IMR-90 (cell line): ENCODE results near the gene CACNA2D3. TPM values are rescaled to one million over a fixed set of nuclear protein-coding genes. Genes with fewer than 3 reads are reported as not detected.

Experiments used
- ATAC-seq: fragments of 200-7000 bp; cut with Tn5 transposase; 2 replicates; pipeline ENCODE4 v1.9.1; 2020; ENCODE audit warnings: low read depth, mild to moderate bottlenecking, moderate library complexity
- BruUV-seq: library from RNA; stranded (reverse); fragments of 400-500 nt; replicated peaks from 2 replicates; lab custom pipeline; 2021; lab: Mats Ljungman, UMichigan
- CTCF ChIA-PET: fragments of 300-600 bp; formaldehyde crosslinking; extraction: SDS; loops from one replicate; lab custom pipeline; 2021; ENCODE audit warnings: antibody characterized with exemption; lab: Yijun Ruan, JAX
- POLR2A ChIA-PET: fragments of 300-600 bp; sonication (Branson Sonifier 250); formaldehyde crosslinking; loops from one replicate; lab custom pipeline; 2022; ENCODE audit warnings: antibody characterized with exemption; ENCODE audit not compliant: unreplicated experiment; lab: Charles Lee
- DNase-seq: peaks from one replicate; pipeline ENCODE4 v3.0.0; 2013
- H2AFZ ChIP-seq: replicated peaks from 2 replicates; pipeline ENCODE3; 2013; ENCODE audit warnings: low read length, mild to moderate bottlenecking; ENCODE audit not compliant: poor library complexity
- H2AK5ac ChIP-seq: 2 replicates; pipeline ENCODE4 v1.6.1; 2013; ENCODE audit warnings: low read depth, low read length, inconsistent platforms
- H2AK9ac ChIP-seq: replicated peaks from 2 replicates; pipeline ENCODE3; 2013; ENCODE audit warnings: mild to moderate bottlenecking, low read depth, low read length, moderate library complexity; ENCODE audit not compliant: poor library complexity
- H2BK120ac ChIP-seq: 2 replicates; pipeline ENCODE4 v1.6.1; 2013; ENCODE audit warnings: low read depth, low read length, inconsistent platforms
- H2BK15ac ChIP-seq: 3 replicates; pipeline ENCODE4 v1.6.1; 2013; ENCODE audit warnings: low read depth, low read length, inconsistent platforms
- H2BK20ac ChIP-seq: 2 replicates; pipeline ENCODE4 v1.6.1; 2013; ENCODE audit warnings: low read depth, mild to moderate bottlenecking, inconsistent platforms, low read length, moderate library complexity
- H2BK5ac ChIP-seq: 2 replicates; pipeline ENCODE4 v1.6.1; 2013; ENCODE audit warnings: mild to moderate bottlenecking, low read depth, low read length, inconsistent platforms; ENCODE audit not compliant: poor library complexity, severe bottlenecking
- H3K14ac ChIP-seq: replicated peaks from 2 replicates; pipeline ENCODE4 v1.6.1; 2013; ENCODE audit warnings: low read depth, low read length, inconsistent platforms
- H3K18ac ChIP-seq: 2 replicates; pipeline ENCODE4 v1.6.1; 2013; ENCODE audit warnings: low read depth, low read length, control low read depth
- H3K23ac ChIP-seq: 2 replicates; pipeline ENCODE4 v1.6.1; 2013; ENCODE audit warnings: low read depth, low read length, inconsistent platforms
- H3K27ac ChIP-seq: 2 replicates; pipeline ENCODE4 v1.5.1; 2013; ENCODE audit warnings: mild to moderate bottlenecking, control low read depth, low read length; ENCODE audit not compliant: insufficient read depth
- H3K27me3 ChIP-seq: 2 replicates; pipeline ENCODE4 v1.6.1; 2013; ENCODE audit warnings: low read length; ENCODE audit not compliant: control insufficient read depth, insufficient read depth
- H3K36me3 ChIP-seq: 2 replicates; pipeline ENCODE4 v1.6.1; 2013; ENCODE audit warnings: low read length, mixed read lengths; ENCODE audit not compliant: control insufficient read depth, insufficient read depth
- H3K4ac ChIP-seq: 2 replicates; pipeline ENCODE4 v1.6.1; 2013; ENCODE audit warnings: low read depth, low read length, inconsistent platforms
- H3K4me1 ChIP-seq: 2 replicates; pipeline ENCODE4 v1.6.1; 2013; ENCODE audit warnings: low read length, mixed read lengths; ENCODE audit not compliant: control insufficient read depth, insufficient read depth
- H3K4me2 ChIP-seq: 2 replicates; pipeline ENCODE4 v1.6.1; 2013; ENCODE audit warnings: low read depth, mild to moderate bottlenecking, control low read depth, low read length, moderate library complexity
- H3K4me3 ChIP-seq: 2 replicates; pipeline ENCODE4 v1.5.1; 2013; ENCODE audit warnings: low read depth, mild to moderate bottlenecking, control low read depth, low read length, moderate library complexity; ENCODE audit not compliant: insufficient read depth
- H3K56ac ChIP-seq: 2 replicates; pipeline ENCODE4 v1.6.1; 2013; ENCODE audit warnings: low read length, inconsistent platforms; ENCODE audit not compliant: insufficient read depth; ENCODE audit errors: extremely low read depth
- H3K79me1 ChIP-seq, 2 experiments: 2 replicates each; pipeline ENCODE4 v1.6.1; 2013; ENCODE audit warnings: low read length in 2 of 2, inconsistent platforms in 1 of 2, low read depth in 1 of 2
- H3K9ac ChIP-seq: 2 replicates; pipeline ENCODE4 v1.6.1; 2013; ENCODE audit warnings: low read depth, low read length, control low read depth
- H3K9me1 ChIP-seq: 2 replicates; pipeline ENCODE4 v1.6.1; 2013; ENCODE audit warnings: low read length, inconsistent platforms; ENCODE audit not compliant: insufficient read depth
- H3K9me3 ChIP-seq: 2 replicates; pipeline ENCODE4 v1.6.1; 2013; ENCODE audit warnings: low read length; ENCODE audit not compliant: control insufficient read depth, insufficient read depth
- H4K20me1 ChIP-seq: 2 replicates; pipeline ENCODE4 v1.6.1; 2013; ENCODE audit warnings: low read length, inconsistent platforms; ENCODE audit not compliant: insufficient read depth
- H4K5ac ChIP-seq: 2 replicates; pipeline ENCODE4 v1.6.1; 2013; ENCODE audit warnings: mild to moderate bottlenecking, low read depth, low read length, control low read depth
- H4K8ac ChIP-seq, 2 experiments: 2 replicates each; pipeline ENCODE4 v1.6.1; 2013; ENCODE audit warnings: low read depth in 2 of 2, low read length in 2 of 2, control low read depth in 1 of 2, inconsistent platforms in 1 of 2
- H4K91ac ChIP-seq: 2 replicates; pipeline ENCODE4 v1.6.1; 2013; ENCODE audit warnings: low read depth, low read length, inconsistent platforms; ENCODE audit not compliant: insufficient read depth
- BHLHE40 ChIP-seq: fragments of 150-350 bp; IDR thresholded peaks from 2 replicates; pipeline ENCODE4 v1.6.1; 2016; ENCODE audit warnings: mild to moderate bottlenecking, low read depth, low read length
- MAZ ChIP-seq: IDR thresholded peaks from 2 replicates; pipeline ENCODE4 v1.6.1; 2012; ENCODE audit warnings: low read depth, mild to moderate bottlenecking, low read length, improper control_type of control experiment, moderate library complexity, borderline replicate concordance
- MXI1 ChIP-seq: IDR thresholded peaks from 2 replicates; pipeline ENCODE4 v1.6.1; 2012; ENCODE audit warnings: low read depth, mild to moderate bottlenecking, low read length, moderate library complexity, borderline replicate concordance
- RAD21 ChIP-seq: IDR thresholded peaks from 2 replicates; pipeline ENCODE4 v1.6.1; 2012; ENCODE audit warnings: low read length, improper control_type of control experiment
- RCOR1 ChIP-seq: IDR thresholded peaks from 2 replicates; pipeline ENCODE4 v1.6.1; 2012; ENCODE audit warnings: mild to moderate bottlenecking, low read length, improper control_type of control experiment; ENCODE audit not compliant: insufficient replicate concordance
- WGBS, 2 experiments: methylation state at CpG; one replicate each; pipeline versions ENCODE4 v1.1.5 to v1.1.7; 2013; ENCODE audit warnings: missing lambda C conversion rate in 2 of 2; ENCODE audit not compliant: insufficient read length in 1 of 2; ENCODE audit errors: extremely low coverage in 2 of 2; 5-methylcytosine and 5-hydroxymethylcytosine counted together
- dilution Hi-C: fragments of 300-500 bp; cut with HindIII; formaldehyde crosslinking; loops from one replicate; pipeline ENCODE4 v1.14.3; 2018; ENCODE audit warnings: low sequenced_read_pairs; ENCODE audit not compliant: unreplicated experiment
- in situ Hi-C: fragments of 300-500 bp; cut with MboI; formaldehyde crosslinking; loops from 3 replicates; pipeline ENCODE4 v1.14.3; 2019; ENCODE audit warnings: low sequenced_read_pairs, inconsistent platforms, mixed read lengths
- intact Hi-C: fragments of 100-400 bp; cut with micrococcal nuclease; formaldehyde crosslinking; loops from 2 replicates; pipeline ENCODE4 v1.10.0; 2022
- polyA plus RNA-seq, 3 experiments: library from polyadenylated mRNA; depleted of rRNA; stranded (reverse); fragments of >200 nt; gene quantifications; 2 replicates each; pipeline ENCODE4 v1.2.3, GENCODE V29; 2012; ENCODE audit warnings: low replicate concordance in 1 of 3
- total RNA-seq: library from RNA; depleted of rRNA; stranded (reverse); fragments of >200 nt; gene quantifications from 2 replicates; pipeline ENCODE4 v1.2.3, GENCODE V29; 2012

The CACNA2D3 gene
- total and polyA plus RNA-seq, 2 of the 4 experiments (the other 2 are of a cell fraction): 0.36 to 0.41 TPM

- BruUV-seq: no TSS peak
These were observed 221.1 kb downstream of the CACNA2D3 start for GRCh38 chr3:54343495-54343894.

More at GRCh38 chr3:54343495-54343894, 221.1 kb downstream of the CACNA2D3 start:
- Histone ChIP-seq H3K4me1 (no peaks in the 10 kb centered on the region), H3K9ac (no peak overlapping the region), H2AK5ac (no peak overlapping the region), H2BK20ac (no peak overlapping the region), H2AFZ (no peak overlapping the region), H3K4me2 (no peak overlapping the region), H3K18ac (no peak overlapping the region), H3K9me3 (peaks cover 6% of the 10 kb centered on the region; the same call in 1 of the 2 replicates), H3K4ac (no peak overlapping the region), H3K56ac (no peak overlapping the region), H2BK120ac (no peak overlapping the region), H3K14ac (no peak overlapping the region), H4K91ac (no peak overlapping the region), H2BK5ac (no peak overlapping the region), H4K20me1 (no peaks in the 10 kb centered on the region), H3K9me1 (no peaks in the 10 kb centered on the region), H2AK9ac (no peak overlapping the region), H3K27me3 (no peaks in the 10 kb centered on the region), H3K27ac (no peak overlapping the region), H4K5ac (no peak overlapping the region), H3K23ac (no peak overlapping the region), H3K4me3 (no peak overlapping the region), H2BK15ac (no peak overlapping the region), H3K79me1 (no peaks in the 10 kb centered on the region), H4K8ac (no peak overlapping the region), H3K36me3 (no peaks in the 10 kb centered on the region)
- in situ Hi-C loops (no loop called here), dilution Hi-C loops (no loop called here), intact Hi-C loops (no loop called here)
- no peak for ATAC-seq
- no CpG with 5 or more reads among the region's 1 CpG for WGBS, 2 experiments
- CTCF ChIA-PET: no interaction called here
- TF ChIP-seq MXI1 (no peak), BHLHE40 (no peak), RCOR1 (no peak), MAZ (no peak), RAD21 (no peak)
- DNase-seq: no peak
- POLR2A ChIA-PET: no interaction called here
